Stimulated activated naive CD8-positive, alpha-beta T cell treated with anti-CD3 and anti-CD28 coated beads, Interleukin-15, Interleukin-2, amounts not matched to agents 100 ng/mL and 50 ng/mL, for 24 hours (primary cell): Measurements from ENCODE around the gene RXRA.

Experiments used
- H3K27ac Mint-ChIP-seq: one replicate; pipeline ENCODE4 v1.8.0; 2021; ENCODE audit warnings: mild to moderate bottlenecking, mixed read lengths
- H3K27me3 Mint-ChIP-seq: one replicate; pipeline ENCODE4 v1.8.0; 2021; ENCODE audit warnings: mixed read lengths
- H3K36me3 Mint-ChIP-seq: one replicate; pipeline ENCODE4 v1.8.0; 2021; ENCODE audit warnings: low read depth, mixed read lengths
- H3K4me1 Mint-ChIP-seq: one replicate; pipeline ENCODE4 v1.8.0; 2021; ENCODE audit warnings: low read depth, mixed read lengths
- H3K4me3 Mint-ChIP-seq: one replicate; pipeline ENCODE4 v1.8.0; 2021; ENCODE audit warnings: mild to moderate bottlenecking, mixed read lengths
- H3K9me3 Mint-ChIP-seq: one replicate; pipeline ENCODE4 v1.8.0; 2021; ENCODE audit warnings: mixed read lengths

Gene RXRA

GRCh38 chr9:134314950-134315715 lies 11.1 kb upstream of the RXRA start:
- H3K4me3 Mint-ChIP-seq, result no peak overlapping the region
- H3K9me3 Mint-ChIP-seq, result no peaks in the 10 kb centered on the region
- no peaks in the 10 kb centered on the region for H3K36me3 Mint-ChIP-seq
- H3K27ac Mint-ChIP-seq, result no peak overlapping the region
- H3K27me3 Mint-ChIP-seq, result peaks cover 11% of the 10 kb centered on the region
- H3K4me1 Mint-ChIP-seq, result no peaks in the 10 kb centered on the region

- Mint-ChIP-seq H3K4me3 (no peak overlapping the region), H3K27ac (no peak overlapping the region), H3K36me3 (no peaks in the 10 kb centered on the region), H3K4me1 (no peaks in the 10 kb centered on the region), H3K9me3 (no peaks in the 10 kb centered on the region), H3K27me3 (peaks cover 8% of the 10 kb centered on the region)
These were observed 10.4 kb upstream of the RXRA start for GRCh38 chr9:134315716-134316448.

GRCh38 chr9:134316449-134317160 lies 9.7 kb upstream of the RXRA start:
- H3K4me1 Mint-ChIP-seq, result no peaks in the 10 kb centered on the region
- H3K27ac Mint-ChIP-seq, result no peak overlapping the region
- H3K27me3 Mint-ChIP-seq, result peaks cover 7% of the 10 kb centered on the region
- H3K4me3 Mint-ChIP-seq, result no peak overlapping the region
- no peaks in the 10 kb centered on the region for H3K9me3 Mint-ChIP-seq
- H3K36me3 Mint-ChIP-seq, result no peaks in the 10 kb centered on the region

- H3K36me3 Mint-ChIP-seq, result no peaks in the 10 kb centered on the region
- no peak overlapping the region for H3K27ac Mint-ChIP-seq
- no peaks in the 10 kb centered on the region for H3K4me1 Mint-ChIP-seq
- H3K9me3 Mint-ChIP-seq, result no peaks in the 10 kb centered on the region
- peaks cover 4% of the 10 kb centered on the region for H3K27me3 Mint-ChIP-seq
- no peak overlapping the region for H3K4me3 Mint-ChIP-seq
These were observed 8.9 kb upstream of the RXRA start for GRCh38 chr9:134317400-134317789.

GRCh38 chr9:134317790-134318414 lies 8.4 kb upstream of the RXRA start:
- H3K9me3 Mint-ChIP-seq, result no peaks in the 10 kb centered on the region
- H3K4me3 Mint-ChIP-seq, result no peak overlapping the region
- H3K36me3 Mint-ChIP-seq, result no peaks in the 10 kb centered on the region
- no peak overlapping the region for H3K27ac Mint-ChIP-seq
- H3K4me1 Mint-ChIP-seq, result no peaks in the 10 kb centered on the region
- H3K27me3 Mint-ChIP-seq, result no peaks in the 10 kb centered on the region

- Mint-ChIP-seq H3K9me3 (no peaks in the 10 kb centered on the region), H3K4me1 (no peaks in the 10 kb centered on the region)
These were observed 7.8 kb upstream of the RXRA start for GRCh38 chr9:134318481-134318891.

GRCh38 chr9:134318941-134319305 lies 7.3 kb upstream of the RXRA start:
- Mint-ChIP-seq H3K4me3 (no peak overlapping the region), H3K4me1 (no peaks in the 10 kb centered on the region), H3K36me3 (no peaks in the 10 kb centered on the region), H3K27ac (no peak overlapping the region), H3K27me3 (peaks cover 7% of the 10 kb centered on the region), H3K9me3 (no peaks in the 10 kb centered on the region)

More at GRCh38 chr9:134318481-134318891, 7.8 kb upstream of the RXRA start:
- Mint-ChIP-seq H3K27me3 (peaks cover 3% of the 10 kb centered on the region), H3K4me3 (no peak overlapping the region), H3K27ac (no peak overlapping the region), H3K36me3 (no peaks in the 10 kb centered on the region)

GRCh38 chr9:134319306-134320125 lies 6.7 kb upstream of the RXRA start:
- Mint-ChIP-seq H3K4me3 (no peak overlapping the region), H3K27ac (no peak overlapping the region), H3K4me1 (peaks cover 5% of the 10 kb centered on the region), H3K27me3 (peaks cover 13% of the 10 kb centered on the region), H3K9me3 (no peaks in the 10 kb centered on the region), H3K36me3 (no peaks in the 10 kb centered on the region)

GRCh38 chr9:134320126-134320867 lies 6.0 kb upstream of the RXRA start:
- no peak overlapping the region for H3K4me3 Mint-ChIP-seq
- H3K27me3 Mint-ChIP-seq, result peaks cover 15% of the 10 kb centered on the region
- H3K4me1 Mint-ChIP-seq, result peaks cover 7% of the 10 kb centered on the region
- H3K27ac Mint-ChIP-seq, result no peak overlapping the region
- no peaks in the 10 kb centered on the region for H3K36me3 Mint-ChIP-seq
- H3K9me3 Mint-ChIP-seq, result no peaks in the 10 kb centered on the region

GRCh38 chr9:134320868-134321471 lies 5.3 kb upstream of the RXRA start:
- no peak overlapping the region for H3K4me3 Mint-ChIP-seq
- H3K27me3 Mint-ChIP-seq, result peaks cover 15% of the 10 kb centered on the region
- no peak overlapping the region for H3K27ac Mint-ChIP-seq
- H3K9me3 Mint-ChIP-seq, result no peaks in the 10 kb centered on the region
- no peaks in the 10 kb centered on the region for H3K36me3 Mint-ChIP-seq
- peaks cover 7% of the 10 kb centered on the region for H3K4me1 Mint-ChIP-seq

GRCh38 chr9:134321531-134321930 lies 4.7 kb upstream of the RXRA start:
- H3K4me3 Mint-ChIP-seq, result no peak overlapping the region
- H3K9me3 Mint-ChIP-seq, result no peaks in the 10 kb centered on the region
- peaks cover 7% of the 10 kb centered on the region for H3K4me1 Mint-ChIP-seq
- peaks cover 15% of the 10 kb centered on the region for H3K27me3 Mint-ChIP-seq
- no peaks in the 10 kb centered on the region for H3K36me3 Mint-ChIP-seq
- H3K27ac Mint-ChIP-seq, result no peak overlapping the region

- no peaks in the 10 kb centered on the region for H3K36me3 Mint-ChIP-seq
- peaks cover 7% of the 10 kb centered on the region for H3K4me1 Mint-ChIP-seq
- no peaks in the 10 kb centered on the region for H3K9me3 Mint-ChIP-seq
- H3K27ac Mint-ChIP-seq, result no peak overlapping the region
- peaks cover 15% of the 10 kb centered on the region for H3K27me3 Mint-ChIP-seq
- H3K4me3 Mint-ChIP-seq, result no peak overlapping the region
These were observed 4.1 kb upstream of the RXRA start for GRCh38 chr9:134321946-134322741.

GRCh38 chr9:134322781-134323241 lies 3.4 kb upstream of the RXRA start:
- H3K27me3 Mint-ChIP-seq, result peaks cover 15% of the 10 kb centered on the region
- H3K27ac Mint-ChIP-seq, result no peak overlapping the region
- H3K4me1 Mint-ChIP-seq, result peaks cover 7% of the 10 kb centered on the region
- no peaks in the 10 kb centered on the region for H3K36me3 Mint-ChIP-seq
- H3K9me3 Mint-ChIP-seq, result no peaks in the 10 kb centered on the region
- no peak overlapping the region for H3K4me3 Mint-ChIP-seq
